ENCODE data around the gene LRRC4C.
"Not testable (repeated sequence)": the region's sequence is repeated elsewhere in the genome, so short reads cannot be mapped to it uniquely, and the experiment has no call there.

Gene LRRC4C

GRCh38 chr11:41110527-41110926, 348.9 kb downstream of the LRRC4C start:
- no peak for ATAC-seq

- ATAC-seq = no peak
These were observed 357.0 kb downstream of the LRRC4C start for GRCh38 chr11:41102471-41102870.

GRCh38 chr11:41099654-41100053, 359.8 kb downstream of the LRRC4C start:
- no peak for ATAC-seq

- ATAC-seq = no peak
These were observed 374.3 kb downstream of the LRRC4C start for GRCh38 chr11:41085123-41085522.

- ATAC-seq = no peak
These were observed 377.6 kb downstream of the LRRC4C start for GRCh38 chr11:41081756-41082285.

GRCh38 chr11:41074318-41074717, 385.1 kb downstream of the LRRC4C start:
- ATAC-seq = no peak

GRCh38 chr11:41065432-41065831, 394.0 kb downstream of the LRRC4C start:
- ATAC-seq = no peak

GRCh38 chr11:41058138-41058537, 401.3 kb downstream of the LRRC4C start:
- ATAC-seq = no peak

- ATAC-seq = no peak
These were observed 402.4 kb downstream of the LRRC4C start for GRCh38 chr11:41056892-41057569.

GRCh38 chr11:41053894-41054293, 405.6 kb downstream of the LRRC4C start:
- ATAC-seq = no peak

- no peak for ATAC-seq
These were observed 407.4 kb downstream of the LRRC4C start for GRCh38 chr11:41051919-41052635.

- no peak for ATAC-seq
These were observed 408.7 kb downstream of the LRRC4C start for GRCh38 chr11:41050791-41051190.

GRCh38 chr11:41047229-41047628, 412.2 kb downstream of the LRRC4C start:
- no peak for ATAC-seq

- ATAC-seq = no peak
These were observed 414.2 kb downstream of the LRRC4C start for GRCh38 chr11:41045266-41045665.

- ATAC-seq = no peak
These were observed 414.7 kb downstream of the LRRC4C start for GRCh38 chr11:41044747-41045146.

GRCh38 chr11:41042688-41043087, 416.8 kb downstream of the LRRC4C start:
- ATAC-seq = no peak

- ATAC-seq = no peak
These were observed 419.0 kb downstream of the LRRC4C start for GRCh38 chr11:41040474-41040873.

GRCh38 chr11:41039592-41039991, 419.9 kb downstream of the LRRC4C start:
- no peak for ATAC-seq

- no peak for ATAC-seq
These were observed 427.8 kb downstream of the LRRC4C start for GRCh38 chr11:41031551-41032060.

GRCh38 chr11:41020259-41020658, 439.2 kb downstream of the LRRC4C start:
- ATAC-seq = no peak

- not testable (repeated sequence) for ATAC-seq
These were observed 439.8 kb downstream of the LRRC4C start for GRCh38 chr11:41019666-41020065.

GRCh38 chr11:41018224-41018623, 441.2 kb downstream of the LRRC4C start:
- no peak for ATAC-seq

GRCh38 chr11:41010361-41011050, 448.9 kb downstream of the LRRC4C start:
- ATAC-seq = no peak

Measured in activated CD4-positive, CD25-positive, alpha-beta regulatory T cell treated with anti-CD3 and anti-CD28 coated beads, Interleukin-2, amount 50 U/mL, for 24 hours (primary cell).